Rectal smooth muscle tissue (tissue), 1 donor: ENCODE measurements around the gene MARS1.

ENCODE experiments used
- H3K27ac ChIP-seq: one replicate; pipeline ENCODE4 v1.7.0; 2013; ENCODE audit warnings: low read depth, low read length, inconsistent platforms
- H3K27me3 ChIP-seq: one replicate; pipeline ENCODE4 v1.7.0; 2013; ENCODE audit warnings: low read length; ENCODE audit not compliant: control insufficient read depth, insufficient read depth
- H3K36me3 ChIP-seq: one replicate; pipeline ENCODE4 v1.7.0; 2013; ENCODE audit warnings: low read length; ENCODE audit not compliant: control insufficient read depth, insufficient read depth
- H3K4me1 ChIP-seq: one replicate; pipeline ENCODE4 v1.7.0; 2013; ENCODE audit warnings: low read length; ENCODE audit not compliant: control insufficient read depth, insufficient read depth
- H3K4me3 ChIP-seq: one replicate; pipeline ENCODE4 v1.7.0; 2013; ENCODE audit warnings: low read length
- H3K9ac ChIP-seq: one replicate; pipeline ENCODE4 v1.7.0; 2013; ENCODE audit warnings: low read length

Gene MARS1

GRCh38 chr12:57535764-57536596, 48.1 kb downstream of the MARS1 start:
- Histone ChIP-seq H3K27ac (no peak overlapping the region), H3K9ac (no peak overlapping the region), H3K36me3 (peaks cover 44% of the 10 kb centered on the region)

GRCh38 chr12:57536597-57536942, 48.7 kb downstream of the MARS1 start:
- Histone ChIP-seq H3K4me1 (peaks cover 2% of the 10 kb centered on the region), H3K4me3 (no peak overlapping the region), H3K9ac (no peak overlapping the region), H3K27me3 (no peaks in the 10 kb centered on the region), H3K27ac (no peak overlapping the region), H3K36me3 (peaks cover 44% of the 10 kb centered on the region)

More at GRCh38 chr12:57535764-57536596, 48.1 kb downstream of the MARS1 start:
- Histone ChIP-seq H3K27me3 (no peaks in the 10 kb centered on the region), H3K4me1 (no peaks in the 10 kb centered on the region), H3K4me3 (no peak overlapping the region)

GRCh38 chr12:57539134-57539768, 51.4 kb downstream of the MARS1 start:
- no peaks in the 10 kb centered on the region for H3K27me3 ChIP-seq
- H3K4me3 ChIP-seq, result no peak overlapping the region
- H3K36me3 ChIP-seq, result peaks cover 23% of the 10 kb centered on the region
- H3K9ac ChIP-seq, result no peak overlapping the region
- H3K27ac ChIP-seq, result no peak overlapping the region
- peaks cover 2% of the 10 kb centered on the region for H3K4me1 ChIP-seq

GRCh38 chr12:57541001-57541400, 53.1 kb downstream of the MARS1 start:
- H3K4me1 ChIP-seq, result peaks cover 7% of the 10 kb centered on the region
- H3K36me3 ChIP-seq, result peaks cover 13% of the 10 kb centered on the region
- H3K9ac ChIP-seq, result no peak overlapping the region
- H3K4me3 ChIP-seq, result no peak overlapping the region
- H3K27ac ChIP-seq, result no peak overlapping the region
- H3K27me3 ChIP-seq, result no peaks in the 10 kb centered on the region

GRCh38 chr12:57541717-57542116, 53.8 kb downstream of the MARS1 start:
- no peak overlapping the region for H3K9ac ChIP-seq
- H3K36me3 ChIP-seq, result peaks cover 13% of the 10 kb centered on the region
- no peak overlapping the region for H3K27ac ChIP-seq
- H3K4me1 ChIP-seq, result peaks cover 11% of the 10 kb centered on the region
- no peak overlapping the region for H3K4me3 ChIP-seq
- H3K27me3 ChIP-seq, result no peaks in the 10 kb centered on the region

- peaks cover 12% of the 10 kb centered on the region for H3K36me3 ChIP-seq
- H3K27me3 ChIP-seq, result peaks cover 2% of the 10 kb centered on the region
- peak overlapping the region; percentile 27 for H3K9ac ChIP-seq
- peaks cover 11% of the 10 kb centered on the region for H3K4me1 ChIP-seq
- no peak overlapping the region for H3K27ac ChIP-seq
- no peak overlapping the region for H3K4me3 ChIP-seq
These were observed 55.7 kb downstream of the MARS1 start for GRCh38 chr12:57543581-57543980.

GRCh38 chr12:57545809-57546437, 58.1 kb downstream of the MARS1 start:
- peaks cover 6% of the 10 kb centered on the region for H3K36me3 ChIP-seq
- H3K27ac ChIP-seq, result peak overlapping the region; percentile 93
- peaks cover 11% of the 10 kb centered on the region for H3K27me3 ChIP-seq
- H3K4me3 ChIP-seq, result peak overlapping the region; percentile 72
- H3K9ac ChIP-seq, result peak overlapping the region; percentile 78
- H3K4me1 ChIP-seq, result peaks cover 13% of the 10 kb centered on the region

GRCh38 chr12:57546438-57547287, 58.8 kb downstream of the MARS1 start, which contains the start of gene DCTN2:
Gene DCTN2 (minus strand): TSS chr12:57547192. CDS start chr12:57547063, 129 bp downstream.
- Histone ChIP-seq H3K27me3 (peaks cover 11% of the 10 kb centered on the region), H3K4me3 (peak within 1 kb of the TSS; percentile 72), H3K9ac (peak within 1 kb of the TSS; percentile 78), H3K27ac (peak within 1 kb of the TSS; percentile 93), H3K4me1 (peaks cover 11% of the 10 kb centered on the region), H3K36me3 (peaks cover 2% of the 10 kb centered on the region)

GRCh38 chr12:57547288-57548012, 59.6 kb downstream of the MARS1 start:
- Histone ChIP-seq H3K27me3 (peaks cover 11% of the 10 kb centered on the region), H3K36me3 (no peaks in the 10 kb centered on the region), H3K4me3 (peak overlapping the region; percentile 72), H3K27ac (no peak overlapping the region), H3K9ac (peak overlapping the region; percentile 78), H3K4me1 (peaks cover 11% of the 10 kb centered on the region)

GRCh38 chr12:57548013-57548315, 60.1 kb downstream of the MARS1 start:
- Histone ChIP-seq H3K9ac (no peak overlapping the region), H3K4me3 (no peak overlapping the region), H3K36me3 (no peaks in the 10 kb centered on the region), H3K27ac (no peak overlapping the region), H3K27me3 (peaks cover 11% of the 10 kb centered on the region), H3K4me1 (peaks cover 11% of the 10 kb centered on the region)

GRCh38 chr12:57548488-57548887, 60.6 kb downstream of the MARS1 start:
- peaks cover 11% of the 10 kb centered on the region for H3K4me1 ChIP-seq
- no peak overlapping the region for H3K9ac ChIP-seq
- H3K4me3 ChIP-seq, result no peak overlapping the region
- H3K27me3 ChIP-seq, result peaks cover 11% of the 10 kb centered on the region
- H3K27ac ChIP-seq, result no peak overlapping the region
- H3K36me3 ChIP-seq, result no peaks in the 10 kb centered on the region
